ENCODE results near the gene CFD. TPM values are rescaled to one million over a fixed set of nuclear protein-coding genes. Genes with fewer than 3 reads are reported as not detected.

CFD gene
- total RNA-seq, 1 donor from 2014 or later, result 1,680 TPM

DNA sequence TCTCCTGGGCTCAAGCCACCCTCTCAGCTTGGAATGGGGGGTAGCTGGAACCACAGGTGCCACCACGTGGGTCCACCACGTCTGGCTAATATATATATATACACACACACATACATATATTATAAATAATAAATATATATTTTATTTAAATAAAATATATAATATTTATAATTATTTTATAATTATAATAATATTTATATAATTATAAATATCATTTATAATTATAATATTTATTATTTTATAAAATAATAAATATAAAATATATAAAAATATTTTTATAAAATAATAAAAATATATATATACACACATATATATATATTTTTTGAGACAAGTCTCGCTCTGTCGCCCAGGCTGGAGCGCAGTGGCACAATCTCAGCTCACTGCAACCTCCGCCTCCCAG, 4.9 kb upstream of the CFD start:
- Histone ChIP-seq H3K4me3 (no peak overlapping the region), H3K27ac (no peak overlapping the region), H3K9me3 (no peaks in the 10 kb centered on the region), H3K27me3 (peaks cover 18% of the 10 kb centered on the region), H3K36me3 (no peaks in the 10 kb centered on the region), H3K4me1 (peaks cover 0 to 5% of the 10 kb centered on the region in 2 donors)
- intact Hi-C loops (cut with DNase I), result no loop called here
- no peak for TF ChIP-seq CTCF (IDR thresholded peaks at IDR 0.05)
- no peak for DNase-seq (ENCODE audit: low spot score in 2 of 2)

GRCh38 chr19:855142-855541, 4.3 kb upstream of the CFD start:
- intact Hi-C loops (cut with DNase I), result no loop called here

GRCh38 chr19:855566-856120, 3.8 kb upstream of the CFD start:
- Histone ChIP-seq H3K4me1 (peaks cover 0 to 5% of the 10 kb centered on the region in 2 donors), H3K36me3 (no peaks in the 10 kb centered on the region), H3K27me3 (peaks cover 25% of the 10 kb centered on the region), H3K27ac (no peak overlapping the region), H3K4me3 (no peak overlapping the region), H3K9me3 (no peaks in the 10 kb centered on the region)
- TF ChIP-seq CTCF (IDR thresholded peaks at IDR 0.05), result no peak
- intact Hi-C loops (cut with DNase I), result loop anchor here (2.0 kb wide), 1 partner anchor 65 kb away; no protein-coding TSS in a partner anchor
- DNase-seq (ENCODE audit: low spot score in 2 of 2), result no peak

More at GRCh38 chr19:855142-855541, 4.3 kb upstream of the CFD start:
- peaks cover 0 to 5% of the 10 kb centered on the region in 2 donors for H3K4me1 ChIP-seq
- no peaks in the 10 kb centered on the region for H3K9me3 ChIP-seq
- H3K4me3 ChIP-seq, result no peak overlapping the region
- peaks cover 20% of the 10 kb centered on the region for H3K27me3 ChIP-seq
- H3K36me3 ChIP-seq, result no peaks in the 10 kb centered on the region
- no peak for DNase-seq (ENCODE audit: low spot score in 2 of 2)
- H3K27ac ChIP-seq, result no peak overlapping the region
- TF ChIP-seq CTCF (IDR thresholded peaks at IDR 0.05), result no peak

GRCh38 chr19:858284-858683, 1.2 kb upstream of the CFD start:
- peaks cover 24% of the 10 kb centered on the region for H3K27me3 ChIP-seq
- peaks cover 0 to 11% of the 10 kb centered on the region in 2 donors for H3K4me1 ChIP-seq
- DNase-seq (ENCODE audit: low spot score in 2 of 2), result no peak
- H3K4me3 ChIP-seq, result no peak overlapping the region
- intact Hi-C loops (cut with DNase I), result no loop called here
- no peak overlapping the region for H3K27ac ChIP-seq
- no peak for TF ChIP-seq CTCF (IDR thresholded peaks at IDR 0.05)
- H3K9me3 ChIP-seq, result no peaks in the 10 kb centered on the region
- H3K36me3 ChIP-seq, result no peaks in the 10 kb centered on the region

DNA sequence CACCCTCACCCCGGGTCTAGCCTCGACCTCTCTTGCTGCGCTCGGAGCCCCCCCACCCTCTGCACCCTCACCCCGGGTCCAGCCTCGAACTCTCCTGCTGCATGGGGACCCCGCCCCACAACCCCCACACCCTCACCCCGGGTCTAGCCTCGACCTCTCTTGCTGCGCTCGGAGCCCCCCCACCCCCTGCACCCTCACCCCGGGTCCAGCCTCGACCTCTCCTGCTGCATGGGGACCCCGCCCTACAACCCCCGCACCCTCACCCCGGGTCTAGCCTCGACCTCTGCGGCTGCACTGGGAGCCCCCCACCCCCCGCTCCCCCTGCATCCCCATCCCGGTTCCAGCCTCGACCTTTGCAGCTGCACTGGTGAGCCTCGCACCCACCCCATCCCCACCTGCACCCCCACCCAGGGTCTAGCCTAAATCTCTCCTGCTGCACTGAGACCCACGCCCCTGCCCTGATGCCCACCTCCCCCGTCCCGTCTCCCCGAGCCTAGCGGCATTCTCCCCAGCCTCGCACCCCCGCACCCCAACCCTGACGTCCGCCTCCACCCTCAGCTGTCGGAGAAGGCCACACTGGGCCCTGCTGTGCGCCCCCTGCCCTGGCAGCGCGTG, 1.8 kb downstream of the CFD start:
- no peak for DNase-seq (ENCODE audit: low spot score in 2 of 2)
- H3K36me3 ChIP-seq, result no peaks in the 10 kb centered on the region
- H3K9me3 ChIP-seq, result no peaks in the 10 kb centered on the region
- peaks cover 24% of the 10 kb centered on the region for H3K27me3 ChIP-seq
- intact Hi-C loops (cut with DNase I), result loop anchor here (5.0 to 10.0 kb wide), 2 partner anchors 86 to 121 kb away; partner anchors contain the start of gene WDR18
- peak overlapping the region in 1 of 2 donors; percentile 52 for H3K4me3 ChIP-seq
- peaks cover 0 to 11% of the 10 kb centered on the region in 2 donors for H3K4me1 ChIP-seq
- no peak for TF ChIP-seq CTCF (IDR thresholded peaks at IDR 0.05)
- H3K27ac ChIP-seq, result no peak overlapping the region
